ENCODE results near the gene NDUFS7.

The NDUFS7 gene

DNA sequence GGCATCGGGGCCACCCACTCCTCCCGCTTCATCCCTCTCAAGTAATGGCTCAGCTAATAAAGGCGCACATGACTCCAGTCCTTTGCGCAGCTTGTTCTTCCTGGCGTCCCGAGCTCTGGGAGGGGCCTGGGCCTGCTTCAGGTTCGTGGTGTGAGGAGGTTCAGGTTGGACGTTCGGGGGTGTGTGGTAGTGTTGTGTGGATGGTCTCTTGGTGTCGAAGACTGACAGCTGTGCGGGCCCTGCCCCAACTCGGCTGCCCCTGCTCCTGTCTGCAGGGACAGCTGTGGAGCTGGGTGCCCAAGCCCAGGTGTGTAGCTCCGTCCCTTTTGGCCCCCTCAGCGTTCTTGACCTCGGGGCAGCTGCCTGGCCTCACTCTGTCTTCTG is 56.7 kb downstream of the NDUFS7 start:
- no peak overlapping the region for H3K4me3 ChIP-seq (ENCODE audit: low read length)
- TF ChIP-seq ZNF274 (IDR thresholded peaks at IDR 0.05; ENCODE audit: low read depth, low read length): no peak

DNA sequence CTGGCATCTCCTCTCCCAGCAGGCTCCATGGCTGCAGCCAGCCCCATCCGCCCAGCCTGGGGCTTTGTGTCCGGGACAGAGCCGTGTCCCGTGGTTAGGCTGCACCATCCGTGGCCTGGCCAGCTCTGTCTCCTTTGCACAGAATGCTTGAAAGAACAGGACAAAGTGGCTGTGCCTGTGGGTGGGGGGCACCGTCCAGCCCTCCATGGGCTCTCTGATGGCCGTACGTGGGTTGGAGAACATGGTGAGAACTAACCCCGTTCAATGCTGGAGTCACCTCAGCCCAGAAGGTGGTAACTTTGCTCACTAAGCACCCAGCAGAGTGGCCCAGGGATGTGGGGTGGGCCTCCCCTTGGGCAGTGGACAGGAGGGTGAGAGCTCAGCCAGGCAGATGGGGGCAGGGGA is 57.3 kb downstream of the NDUFS7 start:
- no peak overlapping the region for H3K4me3 ChIP-seq (ENCODE audit: low read length)
- TF ChIP-seq ZNF274 (IDR thresholded peaks at IDR 0.05; ENCODE audit: low read depth, low read length): no peak

DNA sequence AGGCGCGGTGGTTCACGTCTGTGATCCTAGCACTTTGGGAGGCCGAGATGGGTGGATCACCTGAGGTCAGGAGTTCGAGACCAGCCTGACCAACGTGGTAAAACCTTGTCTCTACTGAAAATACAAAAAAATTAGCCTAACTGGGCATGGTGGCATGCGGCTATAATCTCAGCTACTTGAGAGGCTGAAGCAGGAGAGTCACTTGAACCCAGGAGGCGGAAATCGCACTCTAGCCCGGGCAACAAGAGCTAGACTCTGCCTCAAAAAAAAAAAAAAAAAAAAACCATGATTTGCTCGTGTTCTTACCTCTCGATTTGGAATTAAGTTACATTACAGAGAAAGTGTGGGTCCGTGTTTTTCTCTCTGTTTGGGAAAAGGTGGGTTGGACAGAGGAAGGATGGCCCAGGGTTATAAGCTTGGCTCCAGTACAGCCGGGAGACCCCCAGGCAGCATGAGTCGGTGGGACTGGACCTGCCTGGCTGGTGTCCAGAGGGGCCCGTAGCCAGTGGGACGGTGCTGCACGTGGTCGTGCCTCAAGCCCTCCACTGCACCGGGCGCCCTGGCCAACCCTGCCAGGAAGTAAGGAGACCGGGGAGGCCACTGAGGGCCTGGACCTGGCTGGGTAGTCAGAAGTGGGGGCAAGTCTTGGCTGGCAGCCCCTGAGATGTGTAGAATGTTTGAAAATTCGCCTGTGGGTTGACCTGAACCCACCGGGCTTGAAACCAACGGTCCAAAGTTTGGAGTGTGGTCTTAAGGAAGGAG is 58.2 kb downstream of the NDUFS7 start:
- H3K4me3 ChIP-seq (ENCODE audit: low read length): no peak overlapping the region
- TF ChIP-seq ZNF274 (IDR thresholded peaks at IDR 0.05; ENCODE audit: low read depth, low read length): no peak
